HUES64 (cell line): Measurements from ENCODE around the gene ZBTB8B. TPM values are rescaled to one million over a fixed set of nuclear protein-coding genes. Genes with fewer than 3 reads are reported as not detected.
"Not testable (repeated sequence)": the region's sequence is repeated elsewhere in the genome, so short reads cannot be mapped to it uniquely, and the experiment has no call there.

Source experiments
- H3K27ac ChIP-seq: 2 replicates; pipeline ENCODE4 v1.7.0; 2013; ENCODE audit warnings: low read depth, low read length, inconsistent platforms
- H3K27me3 ChIP-seq: 2 replicates; pipeline ENCODE4 v1.6.1; 2013; ENCODE audit warnings: mild to moderate bottlenecking, low read length; ENCODE audit not compliant: insufficient read depth
- H3K36me3 ChIP-seq: 2 replicates; pipeline ENCODE4 v1.6.1; 2013; ENCODE audit warnings: mild to moderate bottlenecking, low read length; ENCODE audit not compliant: insufficient read depth
- H3K4me1 ChIP-seq: 2 replicates; pipeline ENCODE4 v1.6.1; 2013; ENCODE audit warnings: mild to moderate bottlenecking, low read length, moderate library complexity; ENCODE audit not compliant: insufficient read depth
- H3K4me3 ChIP-seq: 2 replicates; pipeline ENCODE4 v1.5.1; 2013; ENCODE audit warnings: mild to moderate bottlenecking, low read length, moderate library complexity
- H3K9ac ChIP-seq: 2 replicates; pipeline ENCODE4 v1.6.1; 2013; ENCODE audit warnings: mild to moderate bottlenecking, low read depth, low read length
- H3K9me3 ChIP-seq: 2 replicates; pipeline ENCODE4 v1.6.1; 2013; ENCODE audit warnings: low read depth, low read length; ENCODE audit not compliant: insufficient read depth
- WGBS: fragments of 150-250, 120-280 bp; methylation state at CpG from one replicate; pipeline ENCODE4 v1.1.7; 2013; ENCODE audit warnings: missing lambda C conversion rate; 5-methylcytosine and 5-hydroxymethylcytosine counted together
- polyA plus RNA-seq, 2 experiments: library from polyadenylated mRNA; stranded (reverse); fragments of 50-300 nt; gene quantifications; one replicate each; pipeline ENCODE4 v1.2.3, GENCODE V29; 2013

ZBTB8B gene
- polyA plus RNA-seq (2013, experiment 1 of 2): 1.1 TPM
- 1.3 TPM for polyA plus RNA-seq (2013, experiment 2 of 2)

DNA sequence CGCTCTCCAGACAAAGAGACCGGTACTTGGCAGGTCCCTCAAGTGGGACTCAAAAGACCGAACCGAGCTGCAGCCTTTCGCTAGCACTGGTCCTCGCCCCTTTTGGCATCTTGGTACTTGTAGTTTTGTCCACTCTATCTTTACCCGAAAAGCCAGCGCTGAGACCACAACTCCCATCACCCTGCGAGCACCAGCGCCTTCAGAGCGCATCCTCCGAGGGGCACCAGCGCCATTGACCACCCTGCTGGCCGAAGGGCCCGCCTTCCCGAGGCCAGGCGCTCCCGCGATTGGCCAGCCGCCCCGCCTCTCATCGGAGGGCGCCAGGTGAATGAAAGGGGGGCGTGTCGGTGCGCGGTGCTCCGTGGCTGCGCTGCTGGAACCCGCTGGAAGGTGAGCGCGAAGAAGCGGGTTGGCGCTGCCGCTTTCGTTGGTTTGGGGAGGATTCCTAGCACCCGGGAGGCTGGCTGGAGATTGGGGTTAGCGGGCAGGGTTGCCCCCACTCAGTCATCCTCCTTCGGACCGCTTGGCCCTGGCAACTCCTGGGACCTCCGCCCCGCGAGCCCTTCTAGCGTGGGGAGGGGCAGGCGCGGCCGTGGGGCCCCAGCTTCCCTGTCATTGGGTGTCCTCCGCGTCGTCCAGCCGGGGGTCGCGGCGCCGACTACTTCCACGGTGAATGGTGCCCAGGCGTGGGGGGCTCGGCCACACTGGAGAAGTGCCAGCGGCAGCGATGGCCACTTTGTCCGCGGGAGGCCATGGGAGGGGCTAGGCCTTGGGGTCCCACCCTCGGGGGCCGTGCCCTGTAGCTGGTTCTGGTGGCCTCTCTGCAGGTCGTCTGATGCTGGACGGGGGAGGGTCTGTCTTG, at the start of gene ZBTB8B:
TSS of gene ZBTB8B (plus strand) at position 357 of the 862 bp plus-strand sequence. CDS start 5,553 bp downstream, outside the sequence.
- Histone ChIP-seq H3K9ac (peak within 1 kb of the TSS; percentile 61; the same call in 1 of the 2 replicates), H3K4me1 (peaks cover 3% of the 10 kb centered on the region; the same call in 1 of the 2 replicates)

GRCh38 chr1:32421775-32422174, 43.1 kb upstream of the ZBTB8B start:
- no peak overlapping the region for H3K9ac ChIP-seq
- WGBS: 93% methylated on average over 1 of the region's 1 CpG
- no peak overlapping the region for H3K27ac ChIP-seq
- no peaks in the 10 kb centered on the region for H3K36me3 ChIP-seq
- H3K4me3 ChIP-seq: no peak overlapping the region
- no peaks in the 10 kb centered on the region for H3K27me3 ChIP-seq
- H3K9me3 ChIP-seq: peaks cover 22% of the 10 kb centered on the region
- no peaks in the 10 kb centered on the region for H3K4me1 ChIP-seq

More for the DNA sequence above, at the start of gene ZBTB8B:
- Histone ChIP-seq H3K27ac (no peak within 1 kb of the TSS), H3K36me3 (no peaks in the 10 kb centered on the region), H3K4me3 (peak within 1 kb of the TSS; percentile 76), H3K9me3 (0 out of 2 replicates have a peak, but pooled peaks cover under 1% of the 10 kb centered on the region), H3K27me3 (peaks cover 6% of the 10 kb centered on the region; the same call in 1 of the 2 replicates)
- WGBS: under 1% methylated on average over 66 of the region's 66 CpGs

DNA sequence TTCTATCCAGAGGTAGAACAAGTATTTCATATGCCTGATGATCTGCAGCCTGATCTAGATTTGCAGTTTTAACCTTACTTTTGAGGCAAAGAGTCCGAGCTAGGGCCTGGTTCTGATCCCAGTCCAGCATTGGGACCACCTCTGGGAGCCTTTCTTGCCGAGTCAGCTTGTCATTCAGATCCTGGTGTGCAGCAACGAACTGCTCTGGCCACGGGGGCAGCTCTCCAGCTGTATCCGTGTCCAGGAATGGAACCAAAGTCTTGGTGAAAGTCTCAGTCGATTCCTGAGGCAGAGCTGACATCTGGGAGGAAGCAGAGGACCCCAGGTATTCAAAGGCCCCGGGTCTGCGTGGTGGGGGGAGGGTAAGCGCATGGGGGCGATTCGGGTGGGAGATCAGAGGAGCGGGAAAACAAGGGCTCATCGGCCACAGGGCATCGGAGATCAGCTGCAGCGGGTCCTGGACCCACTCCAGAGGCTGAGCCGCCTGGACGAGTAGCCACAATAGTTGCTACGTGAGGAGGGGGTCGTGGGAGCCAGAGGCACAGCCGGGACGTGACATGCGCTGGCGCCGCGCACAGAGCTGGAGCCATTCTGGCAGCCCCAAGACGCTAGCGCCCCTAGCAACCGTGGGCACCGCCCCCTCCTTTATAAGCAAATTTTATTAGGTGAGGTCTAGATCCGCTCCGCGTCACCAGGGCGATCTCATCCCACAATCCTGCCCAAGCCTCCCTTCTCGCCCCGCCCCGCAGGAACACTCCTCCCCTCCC, 38.2 kb upstream of the ZBTB8B start:
- Histone ChIP-seq H3K9me3 (no peaks in the 10 kb centered on the region), H3K27ac (no peak overlapping the region), H3K27me3 (no peaks in the 10 kb centered on the region), H3K36me3 (no peaks in the 10 kb centered on the region), H3K4me3 (no peak overlapping the region), H3K9ac (no peak overlapping the region), H3K4me1 (peaks cover 8% of the 10 kb centered on the region)
- 93% methylated on average over 36 of the region's 36 CpGs for WGBS

GRCh38 chr1:32427264-32427963, 37.5 kb upstream of the ZBTB8B start:
- Histone ChIP-seq H3K4me3 (no peak overlapping the region), H3K4me1 (peaks cover 13% of the 10 kb centered on the region), H3K9ac (no peak overlapping the region), H3K27me3 (no peaks in the 10 kb centered on the region), H3K27ac (no peak overlapping the region), H3K9me3 (no peaks in the 10 kb centered on the region), H3K36me3 (no peaks in the 10 kb centered on the region)
- 96% methylated on average over 17 of the region's 17 CpGs for WGBS

- Histone ChIP-seq H3K4me1 (peaks cover 13% of the 10 kb centered on the region), H3K4me3 (no peak overlapping the region), H3K27me3 (no peaks in the 10 kb centered on the region), H3K9ac (no peak overlapping the region), H3K9me3 (no peaks in the 10 kb centered on the region), H3K27ac (no peak overlapping the region), H3K36me3 (no peaks in the 10 kb centered on the region)
- WGBS: 83% methylated on average over 4 of the region's 4 CpGs
Observed at GRCh38 chr1:32431736-32432400, 33.0 kb upstream of the ZBTB8B start.

DNA sequence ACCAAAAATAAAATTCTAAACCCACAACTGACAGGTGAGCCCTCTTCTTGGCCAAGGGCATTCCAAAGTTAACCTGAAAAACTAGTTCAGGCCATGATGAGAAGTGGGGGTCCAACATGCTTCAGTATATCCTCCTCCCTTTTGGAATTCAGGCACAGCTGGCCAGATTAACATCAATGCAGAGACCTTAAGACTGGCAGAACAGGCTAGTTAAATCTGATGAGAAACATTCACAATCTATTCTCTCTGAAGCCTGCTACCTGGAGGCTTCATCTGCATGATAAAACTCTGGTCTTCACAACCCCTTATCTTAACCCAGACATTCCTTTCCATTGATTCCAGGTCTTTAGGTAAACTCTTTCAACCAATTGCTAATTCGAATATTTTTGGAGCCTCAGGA, 26.7 kb upstream of the ZBTB8B start:
- Histone ChIP-seq H3K9me3 (peaks cover 8% of the 10 kb centered on the region), H3K36me3 (no peaks in the 10 kb centered on the region), H3K27me3 (no peaks in the 10 kb centered on the region), H3K4me1 (peaks cover 8% of the 10 kb centered on the region; the same call in 1 of the 2 replicates), H3K27ac (peak overlapping the region; percentile 96), H3K9ac (peak overlapping the region; percentile 60; the same call in 1 of the 2 replicates), H3K4me3 (0 out of 2 replicates have a peak overlapping the region, but pooled peaks have one; percentile 24)
- 22% methylated on average over 1 of the region's 1 CpG for WGBS

DNA sequence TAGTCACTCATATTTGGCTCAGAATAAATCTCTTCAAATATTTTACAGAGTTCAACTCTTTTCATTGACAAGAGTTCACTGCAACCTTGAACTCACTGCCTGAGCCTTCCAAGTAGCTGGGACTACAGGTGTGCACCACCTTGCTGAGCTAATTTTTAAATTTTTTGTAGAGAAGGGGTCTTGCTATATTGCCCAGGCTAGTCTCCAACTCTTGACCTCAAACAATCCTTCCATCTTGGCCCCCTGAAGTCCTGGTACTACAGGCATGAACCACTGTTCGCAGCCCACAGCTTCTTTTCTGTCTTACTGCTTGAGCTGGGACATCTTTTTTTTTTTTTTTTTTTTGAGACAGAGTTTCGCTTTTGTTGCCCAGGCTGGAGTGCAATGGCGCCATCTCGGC, 26.1 kb upstream of the ZBTB8B start:
- peak overlapping the region; percentile 90 for H3K27ac ChIP-seq
- H3K9me3 ChIP-seq, H3K9ac ChIP-seq, H3K4me3 ChIP-seq, H3K36me3 ChIP-seq, H3K27me3 ChIP-seq: not testable (repeated sequence)
- WGBS: 87% methylated on average over 4 of the region's 4 CpGs
- peaks cover 12% of the 10 kb centered on the region; the same call in 1 of the 2 replicates for H3K4me1 ChIP-seq

DNA sequence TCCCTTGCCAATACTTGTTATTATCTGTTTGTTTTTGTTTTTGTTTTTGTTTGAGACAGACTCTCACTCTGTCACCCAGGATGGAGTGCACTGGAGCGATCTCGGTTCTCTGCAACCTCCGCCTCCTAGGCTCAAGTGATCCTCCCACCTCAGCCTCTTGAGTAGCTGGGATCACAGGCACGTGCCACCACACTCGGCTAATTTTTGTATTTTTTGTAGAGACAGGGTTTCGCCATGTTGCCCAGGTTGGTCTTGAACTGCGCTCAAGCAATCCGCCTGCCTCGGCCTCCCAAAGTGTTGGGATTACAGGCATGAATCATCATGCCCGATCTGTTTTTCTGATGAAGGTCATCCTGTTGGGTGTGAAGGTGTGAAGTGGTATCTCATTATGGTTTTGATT, 23.4 kb upstream of the ZBTB8B start:
- not testable (repeated sequence) for H3K27ac ChIP-seq, H3K27me3 ChIP-seq, H3K4me3 ChIP-seq, H3K36me3 ChIP-seq, H3K9me3 ChIP-seq, H3K9ac ChIP-seq
- H3K4me1 ChIP-seq: peaks cover 37% of the 10 kb centered on the region
- 93% methylated on average over 10 of the region's 10 CpGs for WGBS

DNA sequence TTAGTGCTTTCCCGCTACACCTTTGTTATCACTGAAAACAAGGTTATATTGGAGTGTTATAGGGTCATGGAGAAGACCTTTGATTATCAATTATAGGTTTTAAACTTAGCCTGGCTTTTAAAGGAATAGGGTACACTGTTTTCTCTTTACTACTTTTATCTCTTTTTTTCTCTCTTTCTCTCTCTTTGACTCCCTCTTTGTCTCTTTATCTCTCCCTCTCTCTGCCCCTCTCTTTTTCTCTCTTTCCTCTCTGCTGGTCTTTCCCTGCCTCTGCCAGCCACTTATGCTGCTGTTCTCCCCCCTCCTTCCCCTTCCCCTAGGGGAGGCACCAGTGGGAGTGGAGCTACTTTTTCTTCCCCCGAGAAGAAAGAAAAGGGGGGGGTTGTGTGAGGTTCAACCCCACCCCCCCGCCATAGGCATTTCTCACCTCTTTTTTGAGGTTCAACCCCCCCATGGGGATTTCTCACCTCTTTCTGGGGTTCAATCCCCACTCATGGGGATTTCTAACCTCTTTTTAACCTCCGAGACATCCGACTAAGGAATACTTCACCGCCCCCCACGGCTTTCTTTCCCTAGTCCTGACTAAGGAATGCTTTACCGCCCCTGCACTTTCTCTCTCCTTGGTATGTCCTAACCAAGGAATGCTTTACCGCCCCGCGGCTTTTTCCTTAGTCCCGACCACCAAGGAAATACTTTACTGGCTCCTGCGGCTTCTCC, 17.2 kb upstream of the ZBTB8B start:
- 8% methylated on average over 12 of the region's 13 CpGs for WGBS
- Histone ChIP-seq H3K4me3 (peak overlapping the region; percentile 39), H3K27ac (peak overlapping the region; percentile 87)

More for the DNA sequence above, 17.2 kb upstream of the ZBTB8B start:
- H3K4me1 ChIP-seq: peaks cover 37% of the 10 kb centered on the region
- H3K9ac ChIP-seq: peak overlapping the region; percentile 53
- H3K36me3 ChIP-seq: no peaks in the 10 kb centered on the region
- no peaks in the 10 kb centered on the region for H3K27me3 ChIP-seq
- peaks cover 27% of the 10 kb centered on the region for H3K9me3 ChIP-seq
